Loucy (cell line): ENCODE results near the gene MACROH2A2.

Source experiments
- EZH2phosphoT487 ChIP-seq: fragments of 200-600 bp; IDR thresholded peaks from 2 replicates; pipeline ENCODE4 v1.6.1; 2018; ENCODE audit warnings: antibody characterized with exemption, mild to moderate bottlenecking, moderate library complexity, borderline replicate concordance
- TF ChIP-seq, protein P1 (sequence below): fragments of 200-600 bp; sonication (generic); conservative IDR thresholded peaks from 2 replicates; pipeline ENCODE4 v1.5.1; 2014; ENCODE audit warnings: mild to moderate bottlenecking, antibody characterized with exemption, low read length

DNA sequence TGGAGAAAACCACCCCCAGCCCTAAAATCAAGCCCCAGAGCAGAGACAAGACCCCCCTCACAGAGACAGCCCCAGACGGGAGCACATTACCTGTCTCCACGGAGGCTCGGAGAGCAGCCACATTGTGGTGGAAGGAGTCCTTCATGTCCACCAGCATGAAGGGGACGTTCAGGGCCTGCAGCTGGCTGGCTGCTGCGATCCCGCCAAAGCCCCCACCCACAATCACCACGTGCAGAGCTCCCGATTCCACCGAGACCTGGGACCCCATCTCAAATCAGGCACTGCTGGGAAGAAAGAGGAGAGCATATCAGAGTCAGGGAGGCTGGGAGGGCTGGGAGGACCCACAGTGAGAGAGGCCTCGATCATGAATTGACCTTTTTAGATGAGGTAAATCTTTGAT lies 71.2 kb downstream of the MACROH2A2 start:
- TF ChIP-seq, protein P1, sequence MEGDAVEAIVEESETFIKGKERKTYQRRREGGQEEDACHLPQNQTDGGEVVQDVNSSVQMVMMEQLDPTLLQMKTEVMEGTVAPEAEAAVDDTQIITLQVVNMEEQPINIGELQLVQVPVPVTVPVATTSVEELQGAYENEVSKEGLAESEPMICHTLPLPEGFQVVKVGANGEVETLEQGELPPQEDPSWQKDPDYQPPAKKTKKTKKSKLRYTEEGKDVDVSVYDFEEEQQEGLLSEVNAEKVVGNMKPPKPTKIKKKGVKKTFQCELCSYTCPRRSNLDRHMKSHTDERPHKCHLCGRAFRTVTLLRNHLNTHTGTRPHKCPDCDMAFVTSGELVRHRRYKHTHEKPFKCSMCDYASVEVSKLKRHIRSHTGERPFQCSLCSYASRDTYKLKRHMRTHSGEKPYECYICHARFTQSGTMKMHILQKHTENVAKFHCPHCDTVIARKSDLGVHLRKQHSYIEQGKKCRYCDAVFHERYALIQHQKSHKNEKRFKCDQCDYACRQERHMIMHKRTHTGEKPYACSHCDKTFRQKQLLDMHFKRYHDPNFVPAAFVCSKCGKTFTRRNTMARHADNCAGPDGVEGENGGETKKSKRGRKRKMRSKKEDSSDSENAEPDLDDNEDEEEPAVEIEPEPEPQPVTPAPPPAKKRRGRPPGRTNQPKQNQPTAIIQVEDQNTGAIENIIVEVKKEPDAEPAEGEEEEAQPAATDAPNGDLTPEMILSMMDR: no peak
- no peak for TF ChIP-seq EZH2phosphoT487
